Lower leg skin (tissue), 4 donors: ENCODE measurements around the gene ZNFX1. TPM values are rescaled to one million over a fixed set of nuclear protein-coding genes. Genes with fewer than 3 reads are reported as not detected.
A peak's percentile ranks its signal among the peaks of the same experiment; 100 is the strongest.
"Not testable (repeated sequence)": the region's sequence is repeated elsewhere in the genome, so short reads cannot be mapped to it uniquely, and the experiment has no call there.

Experiments used
- DNase-seq, 2 donors: peaks; one replicate each; pipeline ENCODE4 v3.0.0-alpha.2; 2019; ENCODE audit warnings: low spot score in 2 of 2
- H3K4me3 ChIP-seq: fragments of 200-600 bp; sonication (generic); 2 replicates; pipeline ENCODE4 v1.5.1; 2017; ENCODE audit warnings: mild to moderate bottlenecking, low read depth; ENCODE audit not compliant: poor library complexity, severe bottlenecking
- CTCF ChIP-seq, 3 donors: fragments of 450-650 bp; IDR thresholded peaks; one replicate each; pipeline ENCODE4 v1.5.1; 2016; ENCODE audit warnings: antibody characterized with exemption in 3 of 3, mild to moderate bottlenecking in 3 of 3, moderate library complexity in 2 of 3
- POLR2A ChIP-seq, 2 donors: fragments of 450-650 bp; IDR thresholded peaks; one replicate each; pipeline ENCODE4 v1.6.1; 2016 to 2017; ENCODE audit warnings: antibody characterized with exemption in 2 of 2, mild to moderate bottlenecking in 1 of 2, moderate library complexity in 1 of 2
- WGBS, 2 donors: methylation state at CpG; one replicate each; pipeline ENCODE4 v1.1.5; 2018; 5-methylcytosine and 5-hydroxymethylcytosine counted together
- intact Hi-C: fragments of 100-400 bp; cut with DNase I; formaldehyde crosslinking; loops from one replicate; pipeline ENCODE4 v1.15.0; 2023; ENCODE audit warnings: low total_unique reads
- total RNA-seq, 4 donors: library from RNA; depleted of rRNA; stranded (reverse); fragments of >200 nt; gene quantifications; one replicate each; pipeline ENCODE4 v1.1.0, GENCODE V29; 2016

The ZNFX1 gene
- total RNA-seq, 4 donors from 2014 or later, result 26.0 to 31.4 (median 28.1) TPM

- WGBS, 2 donors, result 94 to 96% methylated on average over 7 of the region's 7 CpGs
- TF ChIP-seq CTCF (IDR thresholded peaks at IDR 0.05) (no peak), POLR2A (IDR thresholded peaks at IDR 0.05) (no peak)
- intact Hi-C loops, result no loop called here
- no peak overlapping the region for H3K4me3 ChIP-seq
- no peak for DNase-seq
Measured at GRCh38 chr20:49225896-49226295, 52.0 kb downstream of the ZNFX1 start.

GRCh38 chr20:49219924-49220831, 57.7 kb downstream of the ZNFX1 start:
- intact Hi-C loops, result loop anchor here (5.0 kb wide), 1 partner anchor 88 kb away; no protein-coding TSS in a partner anchor
- TF ChIP-seq POLR2A (IDR thresholded peaks at IDR 0.05), result no peak
- no peak for TF ChIP-seq CTCF (IDR thresholded peaks at IDR 0.05)
- H3K4me3 ChIP-seq, result peak overlapping the region; percentile 60
- WGBS, 2 donors, result 65 to 68% methylated on average over 27 to 28 of the region's 28 CpGs
- DNase-seq, result no peak

GRCh38 chr20:49219091-49219923, 58.5 kb downstream of the ZNFX1 start, which contains the start of gene DDX27:
TSS of gene DDX27 (plus strand) at chr20:49219416. CDS start at chr20:49219449, 33 bp downstream.
- TF ChIP-seq CTCF (IDR thresholded peaks at IDR 0.05) (no peak), POLR2A (IDR thresholded peaks at IDR 0.05) (peak in 1 of 2 donors; percentile 38)
- peak within 1 kb of the TSS; percentile 60 for H3K4me3 ChIP-seq
- intact Hi-C loops, result loop anchor here (5.0 kb wide), 1 partner anchor 87 kb away; no protein-coding TSS in a partner anchor
- WGBS, 2 donors, result 0 to 1% methylated on average over 46 of the region's 46 CpGs
- peak; percentile 99 to 100 for DNase-seq

GRCh38 chr20:49218739-49219090, 59.1 kb downstream of the ZNFX1 start:
- intact Hi-C loops, result loop anchor here (5.0 kb wide), 1 partner anchor 86 kb away; no protein-coding TSS in a partner anchor
- peak in 1 of 2 donors; percentile 85 for DNase-seq
- not testable (repeated sequence) for H3K4me3 ChIP-seq
- WGBS, 2 donors, result 58% methylated on average over 13 of the region's 13 CpGs

GRCh38 chr20:49216991-49217578, 60.8 kb downstream of the ZNFX1 start:
- no peak overlapping the region for H3K4me3 ChIP-seq
- DNase-seq, result peak; percentile 91 to 99
- WGBS, 2 donors, result 13 to 15% methylated on average over 11 of the region's 11 CpGs
- TF ChIP-seq POLR2A (IDR thresholded peaks at IDR 0.05) (no peak), CTCF (IDR thresholded peaks at IDR 0.05) (peak in 1 of 3 donors; percentile 80)
- intact Hi-C loops, result loop anchor here (5.0 kb wide), 1 partner anchor 85 kb away; no protein-coding TSS in a partner anchor
